H54 (cell line): ENCODE measurements around the gene CISD1.

ENCODE experiments used
- DNase-seq: peaks from one replicate; pipeline ENCODE4 v3.0.0; 2011; ENCODE audit warnings: low spot score, mixed read lengths; ENCODE audit not compliant: insufficient read length
- FAIRE-seq: peaks from 3 replicates; lab custom pipeline; 2011; peaks lifted over from hg19 to GRCh38; lab: Jason Lieb, UNC
- POLR2A ChIP-seq: IDR thresholded peaks from 2 replicates; pipeline ENCODE4 v1.6.1; 2011; ENCODE audit warnings: low read depth, mild to moderate bottlenecking, low read length

Gene CISD1

GRCh38 chr10:58275908-58276307, 6.9 kb downstream of the CISD1 start:
- FAIRE-seq (peak; percentile 73), DNase-seq (no peak)
- no peak for TF ChIP-seq POLR2A

GRCh38 chr10:58278274-58278961, 9.5 kb downstream of the CISD1 start:
- FAIRE-seq, result peak; percentile 80
- TF ChIP-seq POLR2A, result no peak
- DNase-seq, result no peak

DNA sequence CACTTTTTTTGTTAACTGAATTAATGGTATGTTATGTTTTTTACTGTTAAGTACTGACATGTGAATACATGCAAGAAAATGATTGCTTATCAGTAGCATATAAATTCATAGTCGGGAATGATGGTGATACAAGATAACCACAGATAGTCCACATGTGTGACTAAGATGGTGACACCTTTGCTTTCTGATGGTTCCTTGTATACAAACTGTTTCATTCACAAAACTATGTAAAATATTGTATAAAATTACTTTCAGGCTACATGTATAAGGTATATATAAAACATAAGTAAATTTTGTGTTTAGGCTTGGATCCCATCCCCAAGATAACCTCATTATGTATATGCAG, 10.0 kb downstream of the CISD1 start:
- DNase-seq, result no peak
- no peak for TF ChIP-seq POLR2A
- no peak for FAIRE-seq

GRCh38 chr10:58280477-58280876, 11.5 kb downstream of the CISD1 start:
- FAIRE-seq (peak; percentile 94), DNase-seq (no peak)
- TF ChIP-seq POLR2A, result no peak

DNA sequence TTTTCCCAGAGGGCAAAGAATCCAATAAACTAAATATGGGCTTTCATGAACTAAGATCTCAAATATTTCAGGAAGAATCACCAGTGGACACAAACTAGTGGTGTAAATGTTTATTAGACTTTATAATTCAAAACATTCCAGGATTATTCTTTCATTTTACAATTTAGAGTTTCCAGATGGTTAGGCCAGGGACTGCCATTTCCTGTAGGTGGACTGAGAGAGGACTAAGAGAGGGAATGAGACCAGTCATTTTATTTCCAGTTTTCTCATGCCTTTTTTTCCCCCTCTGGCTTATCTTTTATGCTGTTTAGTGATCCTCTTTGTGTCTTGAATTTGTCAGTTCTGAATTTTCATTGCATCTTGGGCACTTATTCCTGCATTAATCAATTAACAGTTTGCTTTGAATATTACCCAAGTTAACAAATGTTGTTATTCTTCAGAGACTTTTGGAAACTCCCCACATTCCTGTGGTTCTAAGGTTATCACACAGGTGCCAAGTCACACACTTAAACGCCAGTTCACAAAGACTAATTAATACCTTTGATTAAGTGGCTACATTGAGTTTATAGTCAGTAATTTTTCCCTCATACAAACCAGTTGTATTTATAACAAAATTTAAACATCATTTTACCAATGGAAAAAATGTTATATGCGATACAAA, 12.3 kb downstream of the CISD1 start:
- no peak for DNase-seq
- FAIRE-seq, result no peak
- no peak for TF ChIP-seq POLR2A

DNA sequence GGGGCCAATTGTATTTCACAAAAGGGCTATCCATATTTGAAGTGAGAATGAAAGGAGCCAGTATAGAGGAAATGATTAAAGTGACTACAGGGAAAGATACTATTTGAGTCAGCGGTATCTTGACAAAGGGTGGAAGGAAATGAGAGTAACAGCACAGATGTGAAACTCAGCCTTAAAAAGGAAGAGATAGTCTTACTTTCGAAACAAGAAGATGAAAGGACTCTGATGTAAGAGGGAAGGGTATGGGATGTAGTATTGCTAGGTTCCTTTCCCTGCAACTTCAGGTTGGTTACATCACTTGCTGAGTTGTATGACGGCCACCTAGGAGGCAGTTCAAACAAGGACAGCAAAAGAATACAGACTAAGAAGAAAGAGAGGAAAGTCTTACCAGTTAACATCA, 13.7 kb downstream of the CISD1 start:
- FAIRE-seq (peak; percentile 81), DNase-seq (no peak)
- TF ChIP-seq POLR2A, result no peak

DNA sequence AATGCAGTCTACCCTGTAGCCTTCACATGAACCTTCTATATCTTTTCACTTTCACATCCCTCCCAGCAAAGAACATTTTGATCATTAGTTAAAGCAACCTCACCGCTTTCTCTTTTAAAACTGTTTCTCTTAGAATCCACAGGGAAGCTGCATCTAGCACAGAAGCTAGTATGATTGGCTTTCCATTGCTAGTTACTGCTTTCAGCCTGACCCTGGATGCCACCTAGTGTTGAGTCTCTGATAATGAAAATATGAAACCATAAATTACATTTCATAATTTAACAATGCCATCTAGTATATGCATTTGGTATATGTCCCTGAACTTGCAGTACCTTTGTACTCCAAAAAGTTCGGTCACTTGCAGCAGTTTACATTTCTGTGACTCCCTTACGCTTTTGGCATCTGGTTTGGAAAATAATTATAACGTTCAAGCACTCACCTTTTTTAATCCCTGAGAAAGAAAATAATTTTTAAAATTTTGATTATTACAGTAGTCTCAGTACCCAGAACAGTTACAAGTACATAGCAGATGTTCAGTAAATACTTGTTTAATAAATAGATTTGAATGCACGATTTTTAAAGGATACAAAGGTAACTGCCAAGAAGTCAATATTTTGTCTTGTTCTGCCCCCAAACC, 22.7 kb downstream of the CISD1 start:
- DNase-seq, result no peak
- peak; percentile 99 for FAIRE-seq

DNA sequence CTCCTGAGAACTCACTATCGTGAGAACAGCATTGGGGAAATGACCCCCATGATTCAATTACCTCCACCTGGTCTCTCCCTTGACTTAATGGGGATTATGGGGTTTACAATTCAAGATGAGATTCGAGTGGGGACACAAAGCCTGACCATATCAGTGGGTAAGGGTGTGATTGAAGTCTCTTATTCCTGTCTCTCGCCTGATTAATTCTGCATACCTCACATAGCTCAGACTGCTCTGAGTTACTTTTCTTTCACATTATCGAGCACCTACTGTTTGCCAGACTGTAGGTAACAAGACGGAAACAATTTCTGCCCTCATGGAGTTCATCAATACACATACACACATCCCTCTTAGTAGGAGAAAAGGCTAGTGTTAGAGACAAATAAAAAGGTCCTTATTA, 25.0 kb downstream of the CISD1 start:
- DNase-seq (no peak), FAIRE-seq (peak; percentile 15)
- no peak for TF ChIP-seq POLR2A

More for the DNA sequence above, 22.7 kb downstream of the CISD1 start:
- no peak for TF ChIP-seq POLR2A

DNA sequence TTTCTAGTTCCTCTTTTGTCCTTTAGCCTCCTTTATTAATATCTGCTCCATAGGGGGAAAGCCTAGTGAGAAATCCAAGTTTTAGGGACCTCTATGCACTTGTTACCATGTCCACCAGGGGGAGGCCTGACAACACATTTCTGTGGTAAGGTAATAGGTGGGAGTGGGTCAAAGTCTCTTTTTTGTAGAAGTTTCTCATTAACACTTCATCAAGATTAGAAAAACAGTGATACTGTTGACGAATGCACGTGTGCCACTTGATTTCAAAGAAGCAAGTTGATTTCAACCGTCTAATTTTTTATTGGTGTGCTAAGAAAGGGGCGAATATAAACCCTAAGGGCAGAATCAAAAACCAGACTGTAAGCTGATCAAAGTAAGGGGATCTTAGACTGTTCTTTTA, 30.6 kb downstream of the CISD1 start:
- FAIRE-seq (peak; percentile 94), DNase-seq (peak; percentile 28)
- TF ChIP-seq POLR2A, result no peak

GRCh38 chr10:58300676-58301075, 31.7 kb downstream of the CISD1 start:
- DNase-seq, result no peak
- TF ChIP-seq POLR2A, result no peak
- no peak for FAIRE-seq

DNA sequence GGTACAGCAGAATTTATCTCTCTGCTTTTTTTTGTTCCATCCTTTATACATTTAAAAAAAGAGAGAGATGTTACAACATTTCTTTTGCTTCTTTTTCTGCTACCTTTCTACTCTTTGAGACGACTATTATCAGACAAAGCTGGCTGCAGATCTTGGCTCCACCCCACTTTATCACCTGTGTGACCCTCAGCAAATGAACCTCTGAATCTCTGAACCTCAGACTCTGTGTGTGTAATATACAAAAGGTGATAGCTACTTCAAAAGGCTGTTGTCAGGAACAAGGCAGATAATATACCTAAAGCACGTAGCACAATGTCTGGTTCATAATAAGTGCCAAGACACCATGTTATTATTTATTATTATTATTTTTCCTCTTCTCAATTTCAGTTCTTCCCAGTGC, 33.3 kb downstream of the CISD1 start:
- DNase-seq (no peak), FAIRE-seq (no peak)
- TF ChIP-seq POLR2A, result no peak

DNA sequence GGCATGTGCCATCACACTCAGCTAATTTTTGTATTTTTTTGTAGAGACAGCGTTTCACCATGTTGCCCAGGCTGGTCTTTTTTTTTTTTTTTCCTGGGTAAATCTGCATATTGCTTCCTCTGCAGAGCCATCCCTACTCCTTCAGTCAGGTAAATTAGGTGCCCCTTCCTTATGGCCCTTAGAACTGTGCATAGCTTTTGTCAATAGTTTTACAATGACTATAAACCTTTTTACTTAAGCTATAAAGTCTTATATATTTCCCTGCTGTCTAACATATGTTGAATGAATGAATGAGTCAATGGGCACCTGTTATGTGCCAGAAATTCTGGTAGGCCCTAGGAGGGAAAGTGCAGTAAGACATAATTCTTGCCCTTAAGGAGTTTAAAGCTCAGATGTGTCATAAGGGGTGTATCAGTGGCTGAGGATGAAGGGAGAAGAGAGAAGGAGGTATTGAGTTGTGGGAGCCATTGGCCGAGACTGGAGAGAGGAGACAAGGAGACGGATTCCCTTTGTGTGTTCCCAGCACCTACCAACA, 35.2 kb downstream of the CISD1 start:
- no peak for TF ChIP-seq POLR2A
- no peak for FAIRE-seq

GRCh38 chr10:58305821-58306220, 36.9 kb downstream of the CISD1 start:
- no peak for DNase-seq
- FAIRE-seq, result no peak
- TF ChIP-seq POLR2A, result no peak

More for the DNA sequence above, 35.2 kb downstream of the CISD1 start:
- DNase-seq, result no peak

- FAIRE-seq (no peak), DNase-seq (no peak)
- no peak for TF ChIP-seq POLR2A
Observed at GRCh38 chr10:58307676-58308075, 38.7 kb downstream of the CISD1 start.
